Epithelial cell of proximal tubule (primary cell): Measurements from ENCODE around the gene TSTD1. TPM values are rescaled to one million over a fixed set of nuclear protein-coding genes. Genes with fewer than 3 reads are reported as not detected.

ENCODE experiments used
- DNase-seq: peaks from one replicate; pipeline ENCODE4 v3.0.0-alpha.2; 2011; ENCODE audit warnings: low read depth
- H3K4me3 ChIP-seq: 2 replicates; pipeline ENCODE4 v1.5.1; 2011; ENCODE audit warnings: low read depth, mild to moderate bottlenecking, low read length
- total RNA-seq: library from RNA; depleted of rRNA; stranded (reverse); fragments of >200 nt; gene quantifications from 2 replicates; pipeline ENCODE4 v1.2.3, GENCODE V29; 2015
- TF ChIP-seq, protein P1 (sequence below): conservative IDR thresholded peaks from 2 replicates; pipeline ENCODE4 v1.5.1; 2012; ENCODE audit warnings: low read depth, mild to moderate bottlenecking, low read length

The TSTD1 gene
- total RNA-seq, 1 donor from 2014 or later: 148 TPM

DNA sequence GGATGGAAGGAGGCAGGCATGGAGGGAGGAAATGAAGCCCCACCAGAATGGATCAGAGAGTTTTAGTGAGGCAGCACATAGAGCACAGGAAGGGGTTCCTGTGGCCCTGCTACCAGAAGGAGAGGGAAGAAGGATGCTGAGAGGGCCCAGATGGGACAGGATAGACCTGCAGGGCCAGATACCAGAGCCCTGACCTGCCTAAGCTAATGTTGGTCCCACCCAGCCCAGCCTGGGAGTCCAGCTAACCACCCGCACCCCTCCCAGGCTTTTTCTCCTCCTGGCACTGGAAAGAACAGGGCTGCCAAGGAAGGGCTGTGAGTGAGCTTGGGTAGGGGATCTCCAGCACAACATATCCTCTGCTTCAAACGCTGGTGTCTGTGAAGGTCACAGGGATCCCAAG lies 43.7 kb upstream of the TSTD1 start:
- no peak for DNase-seq
- no peak overlapping the region for H3K4me3 ChIP-seq

DNA sequence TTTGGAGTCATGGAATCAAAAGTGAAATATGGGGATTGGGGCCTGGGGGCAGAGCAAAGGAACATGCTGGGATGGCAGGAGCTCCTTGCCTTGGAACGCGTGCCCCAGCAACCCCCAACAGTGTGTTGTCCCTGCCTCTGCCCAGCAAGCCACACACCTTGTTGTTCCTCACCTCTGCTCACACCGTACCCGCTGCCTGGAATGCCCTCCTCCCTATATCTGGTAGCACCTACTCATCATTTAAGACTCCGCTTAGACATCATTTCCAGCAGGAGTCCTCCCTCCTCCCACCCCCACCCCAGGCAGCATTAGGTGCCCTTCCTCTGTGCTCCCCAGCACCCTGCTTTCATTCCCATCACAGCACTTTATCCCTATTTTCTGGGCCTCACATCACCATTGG lies 42.8 kb upstream of the TSTD1 start:
- TF ChIP-seq, protein P1, sequence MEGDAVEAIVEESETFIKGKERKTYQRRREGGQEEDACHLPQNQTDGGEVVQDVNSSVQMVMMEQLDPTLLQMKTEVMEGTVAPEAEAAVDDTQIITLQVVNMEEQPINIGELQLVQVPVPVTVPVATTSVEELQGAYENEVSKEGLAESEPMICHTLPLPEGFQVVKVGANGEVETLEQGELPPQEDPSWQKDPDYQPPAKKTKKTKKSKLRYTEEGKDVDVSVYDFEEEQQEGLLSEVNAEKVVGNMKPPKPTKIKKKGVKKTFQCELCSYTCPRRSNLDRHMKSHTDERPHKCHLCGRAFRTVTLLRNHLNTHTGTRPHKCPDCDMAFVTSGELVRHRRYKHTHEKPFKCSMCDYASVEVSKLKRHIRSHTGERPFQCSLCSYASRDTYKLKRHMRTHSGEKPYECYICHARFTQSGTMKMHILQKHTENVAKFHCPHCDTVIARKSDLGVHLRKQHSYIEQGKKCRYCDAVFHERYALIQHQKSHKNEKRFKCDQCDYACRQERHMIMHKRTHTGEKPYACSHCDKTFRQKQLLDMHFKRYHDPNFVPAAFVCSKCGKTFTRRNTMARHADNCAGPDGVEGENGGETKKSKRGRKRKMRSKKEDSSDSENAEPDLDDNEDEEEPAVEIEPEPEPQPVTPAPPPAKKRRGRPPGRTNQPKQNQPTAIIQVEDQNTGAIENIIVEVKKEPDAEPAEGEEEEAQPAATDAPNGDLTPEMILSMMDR: no peak
- no peak for DNase-seq
- H3K4me3 ChIP-seq: no peak overlapping the region

More for the DNA sequence above, 43.7 kb upstream of the TSTD1 start:
- TF ChIP-seq, protein P1: no peak

DNA sequence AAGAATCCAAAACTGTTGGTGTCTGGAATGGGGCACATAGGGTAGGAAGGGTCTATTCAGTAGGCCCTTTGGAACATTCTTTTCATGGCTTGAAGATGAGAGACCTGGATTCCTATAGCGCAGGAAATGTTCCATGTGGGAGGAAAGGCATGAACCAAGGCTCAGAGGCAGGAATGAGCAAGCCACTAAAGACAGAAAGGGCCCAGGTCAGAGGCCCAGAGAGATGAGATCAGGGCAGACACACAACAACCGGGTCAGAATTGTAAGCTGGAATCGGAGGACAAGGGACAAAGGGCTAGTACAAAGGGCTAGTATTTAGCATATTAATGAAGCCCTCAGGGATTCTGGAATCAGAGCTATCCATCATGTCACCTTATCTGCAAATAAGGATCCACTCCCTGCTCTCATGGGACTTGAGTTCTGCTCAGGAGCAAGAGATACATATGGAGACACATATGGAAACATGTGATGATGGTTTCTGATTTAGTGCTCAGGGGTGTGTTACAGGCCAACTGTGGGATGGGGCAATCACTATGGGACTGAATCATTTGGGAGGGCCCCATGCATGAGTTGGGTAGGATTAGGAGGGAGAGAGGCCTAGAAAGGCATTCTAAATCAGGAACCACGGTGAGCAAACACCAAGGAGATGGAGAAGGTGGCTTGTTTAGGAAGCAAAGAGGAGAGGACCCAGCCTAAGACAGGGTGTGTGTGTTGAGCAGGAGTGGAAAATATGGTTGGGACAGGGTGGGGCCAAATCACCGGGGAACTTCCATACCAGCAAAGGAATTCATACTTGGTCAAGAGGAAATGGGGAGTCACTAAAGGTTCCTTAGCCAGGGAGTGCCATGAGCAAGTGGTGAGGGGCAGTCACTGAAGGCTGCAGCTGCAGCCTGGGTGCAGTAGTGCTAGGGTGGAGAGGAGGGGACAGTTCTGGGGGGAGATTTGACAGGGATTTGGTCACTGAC lies 42.0 kb upstream of the TSTD1 start:
- DNase-seq: no peak
- TF ChIP-seq, protein P1: no peak
- H3K4me3 ChIP-seq: no peak overlapping the region

DNA sequence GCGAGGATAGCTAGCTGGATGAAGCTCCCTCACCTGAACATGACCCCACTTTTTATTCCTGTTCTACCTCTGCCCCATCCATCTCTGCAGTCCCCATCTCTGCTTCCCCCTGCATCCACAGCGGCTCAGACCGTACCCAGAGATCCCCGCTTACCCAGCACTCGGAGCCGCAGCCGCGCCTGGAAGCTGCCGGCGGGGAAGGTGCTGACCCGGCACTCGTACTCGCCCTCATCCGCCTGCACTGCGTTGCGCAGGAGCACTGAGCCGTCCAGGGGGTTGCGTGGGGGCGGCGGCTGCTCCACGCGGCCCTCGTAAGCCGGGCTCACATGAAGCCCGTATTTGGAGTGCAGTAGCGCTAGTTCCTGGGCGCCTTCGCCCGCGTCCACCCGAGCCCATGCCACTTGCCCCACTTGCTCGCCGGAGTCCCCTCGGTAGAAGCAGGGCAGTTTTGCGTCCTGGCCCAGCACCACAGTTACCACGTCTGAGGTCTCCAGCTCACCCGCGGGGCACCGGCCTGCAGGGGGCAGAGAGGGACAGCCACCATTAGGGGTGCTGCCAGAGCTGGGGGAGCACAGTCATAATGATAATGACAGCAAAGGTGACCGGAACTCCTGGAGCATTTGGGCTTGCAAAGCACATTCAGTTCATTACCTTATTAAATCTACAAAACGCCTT lies 40.8 kb upstream of the TSTD1 start:
- H3K4me3 ChIP-seq: no peak overlapping the region
- TF ChIP-seq, protein P1: no peak
- DNase-seq: no peak

GRCh38 chr1:161077426-161077825 lies 38.7 kb upstream of the TSTD1 start:
- TF ChIP-seq, protein P1: no peak
- no peak for DNase-seq
- H3K4me3 ChIP-seq: no peak overlapping the region

GRCh38 chr1:161076410-161076809 lies 37.6 kb upstream of the TSTD1 start:
- no peak for DNase-seq
- H3K4me3 ChIP-seq: no peak overlapping the region
- TF ChIP-seq, protein P1: no peak
